HFF-Myc (cell line): ENCODE measurements around the gene CAMTA1.

Source experiments
- DNase-seq: peaks from one replicate; pipeline ENCODE4 v3.0.0-alpha.2; 2011; ENCODE audit warnings: low read depth; ENCODE audit errors: extremely low read depth
- H3K4me3 ChIP-seq: replicated peaks from 2 replicates; pipeline ENCODE4 v1.5.1; 2011; ENCODE audit warnings: low read depth, mild to moderate bottlenecking, control low read depth, low read length
- TF ChIP-seq, protein P1 (sequence below): IDR thresholded peaks from 2 replicates; pipeline ENCODE4 v1.5.1; 2012; ENCODE audit warnings: mild to moderate bottlenecking, low read depth, low read length, control low read depth; ENCODE audit errors: missing control alignments

Gene CAMTA1

DNA sequence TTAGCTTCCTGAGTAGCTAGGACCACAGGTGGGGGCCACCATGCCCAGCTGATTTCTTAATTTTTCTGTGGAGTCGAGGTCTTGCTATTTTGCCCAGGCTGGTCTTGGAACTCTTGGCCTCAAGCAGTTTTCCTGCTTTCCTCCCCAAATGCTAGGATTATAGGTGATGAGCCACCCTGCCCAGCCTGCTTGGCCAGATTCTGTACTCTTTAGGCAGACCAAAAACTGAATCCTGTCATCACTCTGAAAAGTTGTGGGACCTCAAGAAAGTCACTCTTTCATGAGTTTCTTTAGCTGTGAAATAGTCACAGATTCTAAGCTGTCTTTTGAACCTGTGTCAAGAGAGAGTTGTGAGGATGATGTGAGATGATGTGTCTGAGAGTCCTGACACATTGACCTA is 105.4 kb downstream of the CAMTA1 start:
- TF ChIP-seq, protein P1, sequence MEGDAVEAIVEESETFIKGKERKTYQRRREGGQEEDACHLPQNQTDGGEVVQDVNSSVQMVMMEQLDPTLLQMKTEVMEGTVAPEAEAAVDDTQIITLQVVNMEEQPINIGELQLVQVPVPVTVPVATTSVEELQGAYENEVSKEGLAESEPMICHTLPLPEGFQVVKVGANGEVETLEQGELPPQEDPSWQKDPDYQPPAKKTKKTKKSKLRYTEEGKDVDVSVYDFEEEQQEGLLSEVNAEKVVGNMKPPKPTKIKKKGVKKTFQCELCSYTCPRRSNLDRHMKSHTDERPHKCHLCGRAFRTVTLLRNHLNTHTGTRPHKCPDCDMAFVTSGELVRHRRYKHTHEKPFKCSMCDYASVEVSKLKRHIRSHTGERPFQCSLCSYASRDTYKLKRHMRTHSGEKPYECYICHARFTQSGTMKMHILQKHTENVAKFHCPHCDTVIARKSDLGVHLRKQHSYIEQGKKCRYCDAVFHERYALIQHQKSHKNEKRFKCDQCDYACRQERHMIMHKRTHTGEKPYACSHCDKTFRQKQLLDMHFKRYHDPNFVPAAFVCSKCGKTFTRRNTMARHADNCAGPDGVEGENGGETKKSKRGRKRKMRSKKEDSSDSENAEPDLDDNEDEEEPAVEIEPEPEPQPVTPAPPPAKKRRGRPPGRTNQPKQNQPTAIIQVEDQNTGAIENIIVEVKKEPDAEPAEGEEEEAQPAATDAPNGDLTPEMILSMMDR, result no peak

DNA sequence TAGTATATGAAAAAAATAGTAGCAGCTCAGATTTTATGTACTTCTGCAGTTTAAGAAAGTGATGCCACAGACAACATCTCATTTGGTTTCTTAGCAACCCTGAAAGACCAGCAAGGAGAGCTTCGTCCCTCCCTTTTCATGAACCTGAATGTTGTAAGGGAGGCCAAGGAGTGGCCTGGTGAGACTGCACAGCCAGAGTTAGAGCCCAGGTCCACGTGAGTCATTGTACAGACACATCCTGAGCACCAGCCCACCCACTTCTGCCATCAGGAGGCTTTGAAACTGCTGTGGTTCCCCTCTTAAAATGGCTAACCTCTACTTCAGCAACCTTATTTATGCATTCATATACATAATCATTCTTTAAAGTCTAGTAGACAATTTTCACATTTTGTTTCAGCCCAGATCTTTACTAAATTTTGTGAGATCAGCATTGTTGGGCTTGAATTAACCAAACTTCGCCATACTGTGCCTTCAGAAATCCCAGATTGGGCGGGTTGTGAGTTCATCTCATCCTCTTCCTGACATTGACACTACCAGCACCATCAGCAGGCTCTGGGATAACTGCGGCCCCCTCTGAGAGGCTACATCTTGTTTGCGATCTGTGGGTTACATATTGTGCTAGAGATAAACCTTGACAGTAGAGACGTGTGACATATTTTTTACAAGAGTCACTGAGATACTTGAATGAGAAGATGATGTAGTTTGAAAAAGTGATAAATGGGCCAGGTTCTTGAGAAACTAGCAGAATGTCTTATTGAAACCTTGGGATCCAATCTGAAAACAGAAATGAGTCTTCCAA is 106.7 kb downstream of the CAMTA1 start:
- TF ChIP-seq, protein P1, result no peak
- H3K4me3 ChIP-seq, result no peak overlapping the region
- no peak for DNase-seq

More for the DNA sequence above, 105.4 kb downstream of the CAMTA1 start:
- DNase-seq, result no peak
- H3K4me3 ChIP-seq, result no peak overlapping the region

DNA sequence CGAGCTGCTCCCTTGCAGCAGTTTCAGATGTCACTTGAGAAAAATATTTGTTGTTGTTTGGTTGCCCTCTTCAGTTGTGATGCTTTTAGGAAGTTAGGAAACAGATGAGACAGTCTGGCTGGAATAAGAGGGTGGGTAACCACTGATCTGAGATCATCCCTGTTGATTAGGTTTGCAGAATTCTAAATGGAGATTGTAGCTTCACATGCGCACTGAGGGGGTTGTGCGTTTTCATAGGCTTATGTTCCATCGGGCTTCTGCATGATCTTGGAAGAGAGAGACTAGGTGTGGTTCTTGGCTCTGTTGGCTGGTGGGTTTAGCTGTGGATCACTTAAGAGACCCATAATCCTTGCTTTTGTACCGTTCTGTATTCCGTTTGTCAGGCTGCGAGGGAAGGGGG is 108.1 kb downstream of the CAMTA1 start:
- DNase-seq, result no peak
- TF ChIP-seq, protein P1, result no peak
- H3K4me3 ChIP-seq, result no peak overlapping the region

DNA sequence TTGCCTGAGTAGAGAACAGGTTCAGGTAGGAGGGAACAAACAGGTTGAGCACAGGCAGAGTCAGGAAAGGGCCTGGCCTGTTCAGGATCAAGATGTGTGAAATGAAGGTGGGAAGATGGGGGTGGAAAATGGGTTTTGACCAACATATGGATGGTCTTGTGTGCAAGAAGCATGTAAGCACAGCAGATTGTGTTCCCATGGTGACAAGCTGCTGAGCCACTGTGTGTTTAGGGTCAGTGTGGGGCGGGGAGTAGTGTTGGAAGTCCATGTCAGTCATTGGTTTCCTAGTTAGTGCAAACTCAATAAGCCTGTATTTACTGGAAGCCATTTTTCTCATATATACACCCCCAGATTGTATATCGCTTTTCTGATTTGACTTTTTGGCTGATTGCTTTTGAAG is 111.9 kb downstream of the CAMTA1 start:
- no peak overlapping the region for H3K4me3 ChIP-seq
- TF ChIP-seq, protein P1, result no peak
- no peak for DNase-seq

DNA sequence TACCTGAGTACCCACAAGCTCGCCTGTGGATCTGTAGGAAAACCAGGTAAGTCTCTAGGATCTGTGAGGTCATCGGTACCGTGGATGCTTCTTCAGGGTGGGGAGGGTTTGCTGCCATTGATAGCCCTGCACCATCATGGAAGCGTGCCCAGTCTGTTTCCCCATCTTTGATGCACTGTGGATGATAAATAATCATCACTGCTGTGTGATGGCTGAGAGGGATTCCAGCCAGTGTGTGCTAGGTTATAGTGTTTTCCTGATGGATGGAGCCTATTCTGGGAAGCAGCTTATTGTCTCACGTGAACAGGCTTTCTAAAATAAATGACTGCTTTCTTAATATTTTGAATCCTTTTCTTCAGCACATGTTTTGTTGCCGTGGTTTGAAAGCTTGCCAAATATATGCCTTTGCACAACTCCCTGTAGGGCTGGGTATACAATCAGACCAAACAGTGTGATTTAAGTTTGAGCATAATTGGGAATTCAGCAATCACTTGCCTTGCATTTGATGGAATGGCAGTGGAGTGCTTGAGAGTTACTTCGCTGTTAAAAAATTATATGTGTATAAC is 113.8 kb downstream of the CAMTA1 start:
- H3K4me3 ChIP-seq, result no peak overlapping the region
- no peak for DNase-seq
- TF ChIP-seq, protein P1, result no peak

DNA sequence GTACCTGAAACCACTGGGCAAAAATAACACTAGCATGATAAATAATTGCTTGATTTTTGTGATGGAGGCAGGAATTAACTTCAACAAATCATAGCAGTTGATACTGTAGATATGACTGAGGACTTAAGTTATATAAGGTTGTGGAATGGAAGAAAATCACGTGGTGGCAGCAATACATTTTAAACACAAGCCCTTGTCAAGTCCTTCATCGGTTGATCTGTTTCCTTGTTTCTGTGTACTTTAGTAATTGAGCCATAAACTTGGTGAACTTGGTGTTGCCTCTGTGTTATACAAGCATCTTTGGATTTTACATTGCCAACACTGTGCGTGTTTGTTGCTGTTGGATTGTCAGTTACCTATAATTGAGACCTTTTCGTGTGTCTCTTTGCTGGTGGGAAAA is 114.4 kb downstream of the CAMTA1 start:
- no peak overlapping the region for H3K4me3 ChIP-seq
- TF ChIP-seq, protein P1, result no peak
- DNase-seq, result no peak
